Measurements from ENCODE around the gene FMN1. TPM values are rescaled to one million over a fixed set of nuclear protein-coding genes. Genes with fewer than 3 reads are reported as not detected.

FMN1 gene
- polyA plus RNA-seq, 3 donors, result 0.28 to 3.7 (median 0.34) TPM

GRCh38 chr15:32977506-32977905 lies 217.0 kb downstream of the FMN1 start:
- H4K20me1 ChIP-seq (ENCODE audit: insufficient read depth, low read length), result no peaks in the 10 kb centered on the region
- H3K27ac ChIP-seq (ENCODE audit: low read depth in 1 of 2, low read length in 2 of 2), result no peak overlapping the region
- H3K27ac Mint-ChIP-seq, result no peak overlapping the region
- no CpG with 5 or more reads among the region's 1 CpG for WGBS (ENCODE audit: insufficient coverage)
- no peak overlapping the region for H2AFZ ChIP-seq (ENCODE audit: insufficient read depth, low read depth, low read length, poor library complexity, severe bottlenecking)
- TF ChIP-seq CTCF (IDR thresholded peaks at IDR 0.05), result no peak
- no peaks in the 10 kb centered on the region for H3K9me3 Mint-ChIP-seq
- H3K9ac ChIP-seq (ENCODE audit: insufficient read depth, low read length, poor library complexity, severe bottlenecking), result no peak overlapping the region
- H3K36me3 Mint-ChIP-seq, result no peaks in the 10 kb centered on the region
- H3K4me3 Mint-ChIP-seq, result no peak overlapping the region
- no peaks in the 10 kb centered on the region for H3K4me1 Mint-ChIP-seq
- peaks cover 2 to 9% (median 6%) of the 10 kb centered on the region in 3 donors for H3K27me3 Mint-ChIP-seq (ENCODE audit: low read depth in 3 of 3)
- peaks cover 0 to 7% of the 10 kb centered on the region in 2 donors for H3K27me3 ChIP-seq (ENCODE audit: control insufficient read depth in 2 of 2, insufficient read depth in 2 of 2, low read length in 2 of 2)
- intact Hi-C loops (cut with micrococcal nuclease), result no loop called here
- no peaks in the 10 kb centered on the region for H3K36me3 ChIP-seq (replicated peaks in 1 of 2; ENCODE audit: control insufficient read depth in 1 of 2, insufficient read depth in 2 of 2, low read length in 2 of 2)
- H3K79me2 ChIP-seq (ENCODE audit: insufficient read depth, low read length), result no peaks in the 10 kb centered on the region
- H3K9me3 ChIP-seq (replicated peaks in 1 of 2; ENCODE audit: control insufficient read depth in 1 of 2, insufficient read depth in 1 of 2, low read length in 2 of 2), result no peaks in the 10 kb centered on the region
- H3K4me1 ChIP-seq (ENCODE audit: control insufficient read depth in 1 of 2, insufficient read depth in 2 of 2, low read length in 2 of 2), result no peaks in the 10 kb centered on the region
- no peak for DNase-seq
- H3K4me3 ChIP-seq (replicated peaks in 1 of 3; ENCODE audit: low read depth in 2 of 3, low read length in 3 of 3), result no peak overlapping the region
- no peak overlapping the region for H3K4me2 ChIP-seq (replicated peaks; ENCODE audit: extremely low read depth, low read length, poor library complexity, severe bottlenecking)

GRCh38 chr15:32974691-32975090 lies 219.8 kb downstream of the FMN1 start:
- no peak overlapping the region for H3K27ac Mint-ChIP-seq
- H3K4me3 Mint-ChIP-seq, result no peak overlapping the region
- Histone ChIP-seq H3K27ac (ENCODE audit: low read depth in 1 of 2, low read length in 2 of 2) (no peak overlapping the region), H3K36me3 (replicated peaks in 1 of 2; ENCODE audit: control insufficient read depth in 1 of 2, insufficient read depth in 2 of 2, low read length in 2 of 2) (no peaks in the 10 kb centered on the region), H4K20me1 (ENCODE audit: insufficient read depth, low read length) (peaks cover 5% of the 10 kb centered on the region), H3K4me1 (ENCODE audit: control insufficient read depth in 1 of 2, insufficient read depth in 2 of 2, low read length in 2 of 2) (no peaks in the 10 kb centered on the region), H3K27me3 (ENCODE audit: control insufficient read depth in 2 of 2, insufficient read depth in 2 of 2, low read length in 2 of 2) (peaks cover 0 to 12% of the 10 kb centered on the region in 2 donors), H2AFZ (ENCODE audit: insufficient read depth, low read depth, low read length, poor library complexity, severe bottlenecking) (no peak overlapping the region), H3K4me2 (replicated peaks; ENCODE audit: extremely low read depth, low read length, poor library complexity, severe bottlenecking) (no peak overlapping the region), H3K9me3 (replicated peaks in 1 of 2; ENCODE audit: control insufficient read depth in 1 of 2, insufficient read depth in 1 of 2, low read length in 2 of 2) (no peaks in the 10 kb centered on the region), H3K9ac (ENCODE audit: insufficient read depth, low read length, poor library complexity, severe bottlenecking) (no peak overlapping the region), H3K4me3 (replicated peaks in 1 of 3; ENCODE audit: low read depth in 2 of 3, low read length in 3 of 3) (no peak overlapping the region), H3K79me2 (ENCODE audit: insufficient read depth, low read length) (no peaks in the 10 kb centered on the region)
- no CpG with 5 or more reads among the region's 1 CpG for WGBS (ENCODE audit: insufficient coverage)
- DNase-seq, result no peak
- no peaks in the 10 kb centered on the region for H3K36me3 Mint-ChIP-seq
- intact Hi-C loops (cut with micrococcal nuclease), result no loop called here
- H3K27me3 Mint-ChIP-seq (ENCODE audit: low read depth in 3 of 3), result peaks cover 2 to 11% (median 5%) of the 10 kb centered on the region in 3 donors
- no peaks in the 10 kb centered on the region for H3K9me3 Mint-ChIP-seq
- H3K4me1 Mint-ChIP-seq, result no peaks in the 10 kb centered on the region
- no peak for TF ChIP-seq CTCF (IDR thresholded peaks at IDR 0.05)
